HUES48 (cell line): ENCODE results near the gene PDE4B.

ENCODE experiments used
- H3K27ac ChIP-seq: one replicate; pipeline ENCODE4 v1.7.0; 2013; ENCODE audit warnings: low read depth, low read length, inconsistent platforms
- H3K27me3 ChIP-seq: 2 replicates; pipeline ENCODE4 v1.6.1; 2013; ENCODE audit warnings: mild to moderate bottlenecking, low read length; ENCODE audit not compliant: control insufficient read depth, insufficient read depth
- H3K36me3 ChIP-seq: 2 replicates; pipeline ENCODE4 v1.6.1; 2013; ENCODE audit warnings: low read length; ENCODE audit not compliant: control insufficient read depth, insufficient read depth
- H3K4me1 ChIP-seq: 2 replicates; pipeline ENCODE4 v1.6.1; 2013; ENCODE audit warnings: mild to moderate bottlenecking, low read length; ENCODE audit not compliant: control insufficient read depth, insufficient read depth
- H3K4me3 ChIP-seq: 2 replicates; pipeline ENCODE4 v1.5.1; 2013; ENCODE audit warnings: mild to moderate bottlenecking, low read depth, low read length
- H3K9ac ChIP-seq: 2 replicates; pipeline ENCODE4 v1.6.1; 2013; ENCODE audit warnings: mild to moderate bottlenecking, low read depth, low read length, moderate library complexity
- H3K9me3 ChIP-seq: 2 replicates; pipeline ENCODE4 v1.6.1; 2013; ENCODE audit warnings: low read length; ENCODE audit not compliant: control insufficient read depth, insufficient read depth

PDE4B gene

DNA sequence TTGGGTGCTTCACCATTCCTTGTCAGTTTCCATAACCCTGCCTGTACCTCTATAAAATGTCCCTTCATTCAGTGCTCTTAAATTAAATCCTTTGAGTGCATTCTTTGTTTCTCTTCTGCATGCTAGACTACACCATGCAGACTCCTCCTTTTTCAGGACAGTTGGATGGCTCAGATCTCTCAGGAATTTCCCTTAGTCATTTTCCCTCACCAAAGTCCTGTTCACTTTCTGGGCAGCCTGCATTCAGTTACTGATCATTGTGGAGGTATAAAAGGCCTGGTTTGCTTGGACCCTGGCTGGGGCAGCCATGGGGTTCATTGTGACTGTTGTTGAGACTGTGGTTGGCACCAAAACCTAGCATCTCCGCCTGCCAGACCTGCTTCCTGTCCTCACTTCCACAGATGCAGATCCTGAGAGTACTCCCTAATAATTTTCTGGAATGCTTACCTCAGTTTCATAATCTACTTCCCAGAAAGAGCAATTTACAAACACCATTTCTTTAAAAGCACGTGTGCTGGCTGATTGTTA, 88.4 kb downstream of the PDE4B start:
- no peaks in the 10 kb centered on the region for H3K4me1 ChIP-seq

GRCh38 chr1:65882076-65882475, 89.4 kb downstream of the PDE4B start:
- Histone ChIP-seq H3K4me3 (no peak overlapping the region), H3K9me3 (no peaks in the 10 kb centered on the region), H3K27me3 (no peaks in the 10 kb centered on the region), H3K9ac (no peak overlapping the region), H3K4me1 (no peaks in the 10 kb centered on the region), H3K27ac (no peak overlapping the region), H3K36me3 (no peaks in the 10 kb centered on the region)

More for the DNA sequence above, 88.4 kb downstream of the PDE4B start:
- Histone ChIP-seq H3K4me3 (no peak overlapping the region), H3K27me3 (no peaks in the 10 kb centered on the region), H3K36me3 (no peaks in the 10 kb centered on the region), H3K27ac (no peak overlapping the region), H3K9me3 (no peaks in the 10 kb centered on the region; the same call in 1 of the 2 replicates), H3K9ac (no peak overlapping the region)

GRCh38 chr1:65889441-65889840, 96.7 kb downstream of the PDE4B start:
- H3K27ac ChIP-seq, result no peak overlapping the region
- H3K9ac ChIP-seq, result no peak overlapping the region
- H3K9me3 ChIP-seq, result no peaks in the 10 kb centered on the region
- H3K27me3 ChIP-seq, result no peaks in the 10 kb centered on the region
- H3K36me3 ChIP-seq, result no peaks in the 10 kb centered on the region
- H3K4me1 ChIP-seq, result no peaks in the 10 kb centered on the region
- H3K4me3 ChIP-seq, result no peak overlapping the region

- Histone ChIP-seq H3K27ac (no peak overlapping the region), H3K4me3 (no peak overlapping the region)
Observed at GRCh38 chr1:65890201-65890843, 97.6 kb downstream of the PDE4B start.

DNA sequence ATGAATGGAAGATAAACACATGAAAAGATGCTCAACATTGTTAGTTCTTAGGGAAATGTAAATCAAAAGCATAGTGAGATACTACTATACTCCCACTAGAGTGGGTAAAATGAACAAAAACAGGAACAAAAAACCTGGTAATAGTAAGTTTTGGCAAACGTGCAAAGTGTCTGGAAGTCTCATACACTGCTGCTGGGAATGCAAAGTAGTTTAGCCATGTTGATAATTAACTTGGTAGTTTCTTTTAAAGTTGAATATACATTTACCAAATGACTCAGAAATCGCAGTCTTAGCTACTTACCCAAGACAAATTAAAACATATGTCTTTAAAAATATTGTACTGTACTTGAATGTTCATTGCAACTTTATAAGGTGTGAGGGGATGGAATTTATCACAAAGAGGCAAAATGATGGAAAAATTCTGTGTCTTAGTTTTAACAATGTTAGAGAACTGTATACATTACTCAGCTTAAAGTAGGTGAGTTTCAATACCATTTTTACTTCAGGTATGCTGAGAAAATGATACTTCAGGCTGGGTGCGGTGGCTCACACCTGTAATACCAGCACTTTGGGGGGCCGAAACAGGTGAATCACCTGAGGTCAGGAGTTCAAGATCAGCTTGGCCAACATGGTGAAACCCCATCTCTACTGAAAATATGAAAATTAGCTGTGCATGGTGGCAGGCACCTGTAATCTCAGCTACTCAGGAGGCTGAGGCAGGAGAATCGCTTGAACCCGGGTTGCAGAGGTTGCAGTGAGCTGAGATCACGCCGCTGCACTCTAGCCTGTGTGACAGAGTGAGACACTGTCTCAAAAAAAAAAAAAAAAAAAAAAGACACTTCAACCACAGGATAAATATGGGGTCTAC, 102.3 kb downstream of the PDE4B start:
- H3K9ac ChIP-seq, result no peak overlapping the region
- H3K4me1 ChIP-seq, result no peaks in the 10 kb centered on the region
- no peaks in the 10 kb centered on the region for H3K36me3 ChIP-seq
- H3K27ac ChIP-seq, result no peak overlapping the region
- H3K9me3 ChIP-seq, result no peaks in the 10 kb centered on the region
- no peaks in the 10 kb centered on the region for H3K27me3 ChIP-seq
- no peak overlapping the region for H3K4me3 ChIP-seq

More at GRCh38 chr1:65890201-65890843, 97.6 kb downstream of the PDE4B start:
- Histone ChIP-seq H3K36me3 (no peaks in the 10 kb centered on the region), H3K27me3 (no peaks in the 10 kb centered on the region), H3K4me1 (no peaks in the 10 kb centered on the region), H3K9me3 (no peaks in the 10 kb centered on the region), H3K9ac (no peak overlapping the region)

- Histone ChIP-seq H3K9ac (no peak overlapping the region), H3K36me3 (no peaks in the 10 kb centered on the region), H3K9me3 (no peaks in the 10 kb centered on the region), H3K4me3 (no peak overlapping the region), H3K27me3 (no peaks in the 10 kb centered on the region), H3K27ac (no peak overlapping the region), H3K4me1 (no peaks in the 10 kb centered on the region)
Observed at GRCh38 chr1:65896721-65897120, 104.0 kb downstream of the PDE4B start.

GRCh38 chr1:65897485-65897884, 104.8 kb downstream of the PDE4B start:
- H3K4me3 ChIP-seq, result no peak overlapping the region
- no peaks in the 10 kb centered on the region for H3K9me3 ChIP-seq
- no peaks in the 10 kb centered on the region for H3K36me3 ChIP-seq
- no peaks in the 10 kb centered on the region for H3K27me3 ChIP-seq
- no peak overlapping the region for H3K9ac ChIP-seq
- H3K27ac ChIP-seq, result no peak overlapping the region
- no peaks in the 10 kb centered on the region for H3K4me1 ChIP-seq

GRCh38 chr1:65904681-65905083, 112.0 kb downstream of the PDE4B start:
- H3K4me3 ChIP-seq, result no peak overlapping the region
- H3K36me3 ChIP-seq, result no peaks in the 10 kb centered on the region
- no peak overlapping the region for H3K9ac ChIP-seq
- H3K27me3 ChIP-seq, result no peaks in the 10 kb centered on the region
- no peak overlapping the region for H3K27ac ChIP-seq
- no peaks in the 10 kb centered on the region for H3K9me3 ChIP-seq
- H3K4me1 ChIP-seq, result no peaks in the 10 kb centered on the region

- no peak overlapping the region for H3K9ac ChIP-seq
- H3K4me3 ChIP-seq, result no peak overlapping the region
- no peaks in the 10 kb centered on the region for H3K9me3 ChIP-seq
- no peaks in the 10 kb centered on the region for H3K27me3 ChIP-seq
- no peak overlapping the region for H3K27ac ChIP-seq
- peaks cover 5% of the 10 kb centered on the region; the same call in 1 of the 2 replicates for H3K4me1 ChIP-seq
- H3K36me3 ChIP-seq, result no peaks in the 10 kb centered on the region
Observed at GRCh38 chr1:65910432-65910831, 117.7 kb downstream of the PDE4B start.

DNA sequence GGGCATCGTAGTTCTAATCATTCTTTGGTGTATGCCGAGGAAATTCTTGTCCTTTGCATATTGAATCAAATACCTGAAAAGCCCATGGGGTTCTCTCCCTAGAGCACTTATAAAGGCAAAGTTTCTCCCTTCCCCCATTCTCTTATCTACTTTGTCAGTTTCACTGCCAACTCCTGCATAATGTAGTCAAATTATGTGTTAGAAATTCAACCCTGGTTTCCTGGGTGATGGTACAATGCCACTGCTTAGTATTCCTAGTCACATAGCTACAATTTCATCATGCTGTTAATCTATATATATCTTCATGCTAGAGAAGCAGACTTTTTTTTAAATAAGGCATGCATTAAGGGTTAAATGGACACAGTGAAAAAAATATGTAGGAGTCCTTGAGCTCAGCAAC, 119.0 kb downstream of the PDE4B start:
- Histone ChIP-seq H3K27me3 (no peaks in the 10 kb centered on the region), H3K4me3 (no peak overlapping the region), H3K9ac (no peak overlapping the region), H3K9me3 (no peaks in the 10 kb centered on the region), H3K36me3 (no peaks in the 10 kb centered on the region), H3K4me1 (peaks cover 5% of the 10 kb centered on the region; the same call in 1 of the 2 replicates), H3K27ac (no peak overlapping the region)

- H3K36me3 ChIP-seq, result no peaks in the 10 kb centered on the region
- H3K9me3 ChIP-seq, result no peaks in the 10 kb centered on the region
- H3K9ac ChIP-seq, result no peak overlapping the region
- no peak overlapping the region for H3K4me3 ChIP-seq
- no peaks in the 10 kb centered on the region for H3K4me1 ChIP-seq
- H3K27ac ChIP-seq, result no peak overlapping the region
- H3K27me3 ChIP-seq, result no peaks in the 10 kb centered on the region
Observed at GRCh38 chr1:65918564-65918963, 125.9 kb downstream of the PDE4B start.
